ENCODE measurements around the gene KLRG1.

Gene KLRG1

GRCh38 chr12:9040484-9041186 is 51.3 kb downstream of the KLRG1 start:
- DNase-seq = no peak

DNA sequence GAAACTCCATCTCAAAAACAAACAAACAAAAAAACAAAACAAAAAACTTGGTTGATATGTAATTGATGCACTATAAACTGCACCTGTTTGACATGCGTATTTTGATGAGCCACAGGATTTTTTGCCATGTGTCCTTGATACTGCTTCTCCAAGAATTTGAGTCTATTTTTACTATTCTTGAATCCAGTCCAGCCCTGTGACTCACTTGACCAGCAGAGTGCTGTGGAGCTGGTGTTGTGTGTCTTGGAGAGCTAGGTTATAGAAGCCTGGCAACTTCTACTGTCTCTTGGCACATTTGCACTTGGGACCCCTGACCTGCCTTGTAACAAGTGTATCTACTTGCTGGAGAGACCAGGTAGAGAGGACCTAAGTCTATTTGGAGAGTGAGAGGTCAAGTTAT is 52.0 kb downstream of the KLRG1 start:
- no peak for DNase-seq

GRCh38 chr12:9043766-9044165 is 54.4 kb downstream of the KLRG1 start:
- no peak for DNase-seq

GRCh38 chr12:9047105-9047504 is 57.8 kb downstream of the KLRG1 start:
- DNase-seq = no peak

- DNase-seq = no peak
These were observed 59.6 kb downstream of the KLRG1 start for GRCh38 chr12:9048930-9049329.

DNA sequence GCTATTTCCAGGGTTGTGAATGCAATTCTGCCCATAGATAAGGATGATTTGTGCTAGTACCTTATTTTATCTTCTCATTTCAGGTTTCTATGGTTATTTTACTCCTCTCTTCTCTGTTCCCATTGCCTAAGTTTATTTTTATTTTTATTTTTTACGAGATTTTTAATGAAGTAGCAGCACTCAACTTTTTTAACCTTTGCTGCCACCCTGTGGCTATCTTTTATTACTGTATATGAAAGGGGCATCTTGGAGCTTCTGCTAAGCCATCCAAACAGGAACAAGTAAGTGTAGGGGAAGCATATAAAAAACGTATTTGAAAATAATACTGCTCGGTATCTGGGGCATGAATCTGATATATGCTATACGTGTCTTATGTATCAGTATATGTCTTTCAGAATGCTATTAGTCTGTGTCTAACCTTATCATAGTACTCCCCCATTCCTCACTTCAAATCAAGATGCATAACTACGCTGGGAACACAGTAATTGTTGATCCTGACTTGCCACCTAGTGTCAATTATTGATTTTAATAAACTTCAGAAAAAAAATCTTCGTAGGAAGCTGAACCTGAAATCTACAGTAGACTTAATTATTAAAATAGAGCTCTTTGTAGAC is 60.3 kb downstream of the KLRG1 start:
- DNase-seq = no peak

DNA sequence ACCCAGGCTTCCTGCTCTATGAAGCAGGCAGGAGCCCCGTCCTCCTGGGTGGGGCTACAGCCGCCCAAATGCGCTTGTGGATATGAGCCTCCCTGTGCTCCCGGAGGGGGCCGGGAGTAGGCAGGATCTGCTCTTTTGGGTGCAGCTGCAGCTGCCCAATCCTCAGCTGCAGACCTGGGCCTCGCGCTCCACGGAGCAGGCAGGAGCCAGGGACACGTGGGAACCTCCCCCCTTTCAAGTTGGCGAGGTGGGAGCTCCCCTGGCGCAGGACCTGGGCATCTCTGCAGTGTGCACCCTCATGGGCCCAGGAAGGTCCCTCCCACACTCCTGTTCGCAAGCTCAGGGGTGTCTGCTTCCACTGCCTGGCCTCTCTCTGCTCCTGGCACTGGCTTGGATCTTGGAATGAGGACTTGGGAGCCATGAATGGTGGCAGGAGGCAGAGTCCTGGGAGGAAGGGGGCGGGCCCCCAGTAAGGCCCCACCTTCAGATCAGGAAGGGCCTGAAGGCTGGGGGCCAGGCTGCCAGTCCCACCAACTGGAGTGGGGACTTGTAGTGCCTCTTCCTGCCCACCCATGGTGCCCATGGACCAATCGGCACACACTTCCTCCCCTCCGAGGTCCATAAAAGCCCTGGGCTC is 61.3 kb downstream of the KLRG1 start:
- no peak for DNase-seq

- DNase-seq = no peak
These were observed 61.8 kb downstream of the KLRG1 start for GRCh38 chr12:9051158-9051550.

DNA sequence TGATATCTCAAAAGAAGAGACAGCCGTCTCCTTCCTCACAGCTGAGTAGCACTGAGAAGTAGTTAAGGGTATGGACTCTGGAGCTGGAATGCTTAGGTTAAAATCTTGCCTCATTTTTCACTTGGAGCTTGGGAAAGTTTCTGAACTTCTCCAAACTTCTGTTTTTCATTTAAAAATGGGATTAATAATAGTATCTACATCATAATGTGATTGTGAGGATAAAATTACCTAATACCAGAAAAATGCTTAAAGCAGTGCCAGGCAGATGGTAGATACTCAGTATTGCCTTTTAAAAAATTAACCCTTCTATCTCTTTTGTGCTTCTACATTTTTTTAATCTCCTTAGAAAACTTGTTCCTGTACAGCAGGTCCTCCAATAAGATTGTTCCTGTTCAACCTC is 63.3 kb downstream of the KLRG1 start:
- no peak for DNase-seq

Measured in nucleus accumbens (tissue), 56 donors.